Esophagus squamous epithelium (tissue), 5 donors: ENCODE measurements around the gene SIGLEC7. TPM values are rescaled to one million over a fixed set of nuclear protein-coding genes. Genes with fewer than 3 reads are reported as not detected.

Source experiments
- DNase-seq: peaks from one replicate; lab custom pipeline; 2025; lab: John Stamatoyannopoulos, UW
- H3K27ac ChIP-seq, 4 donors: fragments of 200-600 bp; sonication (generic); one replicate each; pipeline ENCODE4 v1.5.1; 2016 to 2019; ENCODE audit warnings: mild to moderate bottlenecking in 1 of 4
- H3K27me3 ChIP-seq, 4 donors: fragments of 200-600 bp; sonication (generic); 1 replicate in 3 of 4; 2 replicates in 1 of 4; pipeline versions ENCODE4 v1.5.1 to v1.6.0; 2017 to 2021; ENCODE audit warnings: antibody characterized with exemption in 1 of 4
- H3K36me3 ChIP-seq, 3 donors: fragments of 200-600 bp; sonication (generic); one replicate each; pipeline ENCODE4 v1.5.1; 2016 to 2019
- H3K4me1 ChIP-seq, 3 donors: fragments of 200-600 bp; sonication (generic); one replicate each; pipeline ENCODE4 v1.5.1; 2017 to 2019
- H3K4me3 ChIP-seq, 4 donors: fragments of 200-600 bp; sonication (generic); 1 replicate in 3 of 4; 2 replicates in 1 of 4; pipeline ENCODE4 v1.5.1; 2016 to 2019; ENCODE audit warnings: mild to moderate bottlenecking in 2 of 4, moderate library complexity in 1 of 4
- H3K9me3 ChIP-seq, 3 donors: fragments of 200-600 bp; sonication (generic); one replicate each; pipeline ENCODE4 v1.5.1; 2016 to 2019
- CTCF ChIP-seq, 6 experiments: fragments of 450-650 bp in 4 of 6; fragments of 200-600 bp in 2 of 6; sonication (generic) in 2 of 6; IDR thresholded peaks; one replicate each; pipeline ENCODE4 v1.5.1; 2016 to 2019; ENCODE audit warnings: antibody characterized with exemption in 6 of 6, mild to moderate bottlenecking in 4 of 6, moderate library complexity in 4 of 6
- POLR2A ChIP-seq, 4 donors: fragments of 450-650 bp; IDR thresholded peaks; one replicate each; pipeline ENCODE4 v1.6.1; 2017; ENCODE audit warnings: antibody characterized with exemption in 4 of 4, mild to moderate bottlenecking in 4 of 4, moderate library complexity in 3 of 4
- WGBS, 2 donors: methylation state at CpG; one replicate each; pipeline ENCODE4 v1.1.5; 2018; 5-methylcytosine and 5-hydroxymethylcytosine counted together
- intact Hi-C: fragments of 100-400 bp; cut with DNase I; formaldehyde crosslinking; loops from one replicate; pipeline ENCODE4 v1.15.0; 2022
- total RNA-seq, 4 donors: library from RNA; depleted of rRNA; stranded (reverse); fragments of >200 nt; gene quantifications; one replicate each; pipeline ENCODE4 v1.1.0, GENCODE V29; 2016
- donor health status: DM: yes; HTN: yes; CAD: no.

The SIGLEC7 gene
- total RNA-seq, 4 donors from 2014 or later: 0.13 to 3.8 (median 0.32) TPM; not detected in 1

- WGBS, 2 donors: 92 to 100% methylated on average over 2 to 4 of the region's 9 CpGs
- no peak overlapping the region for H3K4me3 ChIP-seq
- H3K4me1 ChIP-seq: peaks cover 0 to 9% (median 0%) of the 10 kb centered on the region in 3 donors
- no peak for DNase-seq
- TF ChIP-seq POLR2A (IDR thresholded peaks at IDR 0.05) (no peak), CTCF (IDR thresholded peaks at IDR 0.05) (no peak)
- no peaks in the 10 kb centered on the region for H3K9me3 ChIP-seq
- no peak overlapping the region for H3K27ac ChIP-seq
- no peaks in the 10 kb centered on the region for H3K36me3 ChIP-seq
- intact Hi-C loops: no loop called here
- peaks cover 0 to 23% (median 0%) of the 10 kb centered on the region in 4 donors for H3K27me3 ChIP-seq
Measured at GRCh38 chr19:51195316-51195586, 53.1 kb downstream of the SIGLEC7 start.

GRCh38 chr19:51195616-51196015 lies 53.5 kb downstream of the SIGLEC7 start:
- no peak for DNase-seq

DNA sequence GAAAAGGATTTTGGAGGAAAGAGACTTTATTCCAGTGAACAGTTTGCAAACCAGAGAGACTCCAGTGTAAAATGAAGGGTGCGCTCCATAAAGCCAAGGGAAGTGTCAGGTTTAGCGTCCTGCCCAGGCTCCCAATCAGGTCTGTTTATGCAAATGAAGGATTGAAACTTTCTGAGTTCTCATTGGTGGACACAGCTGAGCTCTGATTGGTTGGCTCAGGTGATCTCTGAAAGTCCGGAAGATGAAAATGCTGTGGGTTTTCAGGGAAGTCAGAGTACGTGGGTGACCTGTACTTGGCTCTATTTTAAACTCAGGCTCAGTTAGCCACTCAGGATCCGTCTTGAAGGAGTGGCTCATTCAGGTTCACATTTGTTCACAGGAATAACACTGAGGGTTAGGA lies 54.1 kb downstream of the SIGLEC7 start:
- intact Hi-C loops: no loop called here
- no peak for DNase-seq
- WGBS, 2 donors: 49 to 52% methylated on average over 5 of the region's 5 CpGs

More at GRCh38 chr19:51195616-51196015, 53.5 kb downstream of the SIGLEC7 start:
- H3K27ac ChIP-seq: no peak overlapping the region
- WGBS, 2 donors: 82% methylated on average over 6 to 10 of the region's 10 CpGs
- intact Hi-C loops: no loop called here
- H3K9me3 ChIP-seq: no peaks in the 10 kb centered on the region
- H3K36me3 ChIP-seq: no peaks in the 10 kb centered on the region
- TF ChIP-seq POLR2A (IDR thresholded peaks at IDR 0.05): no peak
- TF ChIP-seq CTCF (IDR thresholded peaks at IDR 0.05): no peak
- peaks cover 0 to 27% (median 0%) of the 10 kb centered on the region in 4 donors for H3K27me3 ChIP-seq
- no peak overlapping the region for H3K4me3 ChIP-seq
- peaks cover 0 to 9% (median 0%) of the 10 kb centered on the region in 3 donors for H3K4me1 ChIP-seq

GRCh38 chr19:51198641-51199040 lies 56.5 kb downstream of the SIGLEC7 start:
- no peak for DNase-seq
- peaks cover 0 to 9% (median 0%) of the 10 kb centered on the region in 3 donors for H3K4me1 ChIP-seq
- WGBS, 2 donors: 82 to 85% methylated on average over 6 to 8 of the region's 9 CpGs
- H3K36me3 ChIP-seq: no peaks in the 10 kb centered on the region
- H3K27ac ChIP-seq: no peak overlapping the region
- TF ChIP-seq CTCF (IDR thresholded peaks at IDR 0.05): no peak
- TF ChIP-seq POLR2A (IDR thresholded peaks at IDR 0.05): no peak
- peaks cover 0 to 40% (median 0%) of the 10 kb centered on the region in 4 donors for H3K27me3 ChIP-seq
- no peak overlapping the region for H3K4me3 ChIP-seq
- H3K9me3 ChIP-seq: no peaks in the 10 kb centered on the region
- intact Hi-C loops: no loop called here

More for the DNA sequence above, 54.1 kb downstream of the SIGLEC7 start:
- Histone ChIP-seq H3K9me3 (no peaks in the 10 kb centered on the region), H3K27me3 (peaks cover 0 to 32% (median 0%) of the 10 kb centered on the region in 4 donors), H3K4me3 (no peak overlapping the region), H3K4me1 (peaks cover 0 to 9% (median 0%) of the 10 kb centered on the region in 3 donors), H3K27ac (no peak overlapping the region), H3K36me3 (no peaks in the 10 kb centered on the region)
- TF ChIP-seq CTCF (IDR thresholded peaks at IDR 0.05) (no peak), POLR2A (IDR thresholded peaks at IDR 0.05) (no peak)

GRCh38 chr19:51200071-51200666 lies 58.1 kb downstream of the SIGLEC7 start:
- TF ChIP-seq CTCF (IDR thresholded peaks at IDR 0.05): no peak
- no peak for TF ChIP-seq POLR2A (IDR thresholded peaks at IDR 0.05)
- intact Hi-C loops: no loop called here
- WGBS, 2 donors: 63 to 82% methylated on average over 10 of the region's 10 CpGs
- Histone ChIP-seq H3K27ac (no peak overlapping the region), H3K36me3 (no peaks in the 10 kb centered on the region), H3K4me3 (no peak overlapping the region), H3K4me1 (no peaks in the 10 kb centered on the region), H3K27me3 (peaks cover 0 to 40% (median 0%) of the 10 kb centered on the region in 4 donors), H3K9me3 (no peaks in the 10 kb centered on the region)
- no peak for DNase-seq
